Stimulated activated CD4-positive, alpha-beta T cell treated with anti-CD3 and anti-CD28 coated beads, Interleukin-15, amount 100 ng/mL, for 1 hour (primary cell): ENCODE results near the gene MARK3.
"Not testable (repeated sequence)": the region's sequence is repeated elsewhere in the genome, so short reads cannot be mapped to it uniquely, and the experiment has no call there.

Source experiments
- DNase-seq, 2 donors: peaks; one replicate each; pipeline ENCODE4 v3.0.0-alpha.2; 2020; ENCODE audit warnings: low read depth in 1 of 2, low spot score in 1 of 2

Gene MARK3

GRCh38 chr14:103524002-103524935, 139.1 kb downstream of the MARK3 start:
- DNase-seq: no peak

- not testable (repeated sequence) for DNase-seq
These were observed 140.4 kb downstream of the MARK3 start for GRCh38 chr14:103525430-103526246.

- DNase-seq: no peak
These were observed 141.2 kb downstream of the MARK3 start for GRCh38 chr14:103526247-103526913.

- DNase-seq: no peak
These were observed 141.7 kb downstream of the MARK3 start for GRCh38 chr14:103526914-103527248.

- DNase-seq: no peak
These were observed 142.4 kb downstream of the MARK3 start for GRCh38 chr14:103527408-103528145.

GRCh38 chr14:103528146-103528586, 143.0 kb downstream of the MARK3 start:
- no peak for DNase-seq

GRCh38 chr14:103528587-103529382, 143.6 kb downstream of the MARK3 start, which contains the start of gene TRMT61A:
Gene TRMT61A (plus strand): TSS chr14:103529196. CDS start chr14:103529979, 783 bp downstream.
- DNase-seq: peak; percentile 64 to 73

- DNase-seq: no peak
These were observed 144.5 kb downstream of the MARK3 start for GRCh38 chr14:103529383-103530365.

GRCh38 chr14:103530390-103530789, 145.2 kb downstream of the MARK3 start:
- no peak for DNase-seq

GRCh38 chr14:103530831-103531230, 145.6 kb downstream of the MARK3 start:
- no peak for DNase-seq

GRCh38 chr14:103531421-103532215, 146.4 kb downstream of the MARK3 start:
- no peak for DNase-seq

GRCh38 chr14:103532216-103533136, 147.3 kb downstream of the MARK3 start:
- no peak for DNase-seq

- DNase-seq: no peak
These were observed 148.2 kb downstream of the MARK3 start for GRCh38 chr14:103533137-103533998.

GRCh38 chr14:103533999-103534575, 148.9 kb downstream of the MARK3 start:
- DNase-seq: no peak

GRCh38 chr14:103534576-103535061, 149.4 kb downstream of the MARK3 start:
- DNase-seq: no peak
